IMR-90 (cell line): ENCODE results near the gene KCNQ1. TPM values are rescaled to one million over a fixed set of nuclear protein-coding genes. Genes with fewer than 3 reads are reported as not detected.

Experiments used
- ATAC-seq: fragments of 200-7000 bp; cut with Tn5 transposase; 2 replicates; pipeline ENCODE4 v1.9.1; 2020; ENCODE audit warnings: low read depth, mild to moderate bottlenecking, moderate library complexity
- BruUV-seq: library from RNA; stranded (reverse); fragments of 400-500 nt; replicated peaks from 2 replicates; lab custom pipeline; 2021; lab: Mats Ljungman, UMichigan
- CTCF ChIA-PET: fragments of 300-600 bp; formaldehyde crosslinking; extraction: SDS; loops from one replicate; lab custom pipeline; 2021; ENCODE audit warnings: antibody characterized with exemption; lab: Yijun Ruan, JAX
- POLR2A ChIA-PET: fragments of 300-600 bp; sonication (Branson Sonifier 250); formaldehyde crosslinking; loops from one replicate; lab custom pipeline; 2022; ENCODE audit warnings: antibody characterized with exemption; ENCODE audit not compliant: unreplicated experiment; lab: Charles Lee
- DNase-seq: peaks from one replicate; pipeline ENCODE4 v3.0.0; 2013
- H2AFZ ChIP-seq: replicated peaks from 2 replicates; pipeline ENCODE3; 2013; ENCODE audit warnings: low read length, mild to moderate bottlenecking; ENCODE audit not compliant: poor library complexity
- H2AK5ac ChIP-seq: 2 replicates; pipeline ENCODE4 v1.6.1; 2013; ENCODE audit warnings: low read depth, low read length, inconsistent platforms
- H2AK9ac ChIP-seq: replicated peaks from 2 replicates; pipeline ENCODE3; 2013; ENCODE audit warnings: mild to moderate bottlenecking, low read depth, low read length, moderate library complexity; ENCODE audit not compliant: poor library complexity
- H2BK120ac ChIP-seq: 2 replicates; pipeline ENCODE4 v1.6.1; 2013; ENCODE audit warnings: low read depth, low read length, inconsistent platforms
- H2BK15ac ChIP-seq: 3 replicates; pipeline ENCODE4 v1.6.1; 2013; ENCODE audit warnings: low read depth, low read length, inconsistent platforms
- H2BK20ac ChIP-seq: 2 replicates; pipeline ENCODE4 v1.6.1; 2013; ENCODE audit warnings: low read depth, mild to moderate bottlenecking, inconsistent platforms, low read length, moderate library complexity
- H2BK5ac ChIP-seq: 2 replicates; pipeline ENCODE4 v1.6.1; 2013; ENCODE audit warnings: mild to moderate bottlenecking, low read depth, low read length, inconsistent platforms; ENCODE audit not compliant: poor library complexity, severe bottlenecking
- H3K14ac ChIP-seq: replicated peaks from 2 replicates; pipeline ENCODE4 v1.6.1; 2013; ENCODE audit warnings: low read depth, low read length, inconsistent platforms
- H3K18ac ChIP-seq: 2 replicates; pipeline ENCODE4 v1.6.1; 2013; ENCODE audit warnings: low read depth, low read length, control low read depth
- H3K23ac ChIP-seq: 2 replicates; pipeline ENCODE4 v1.6.1; 2013; ENCODE audit warnings: low read depth, low read length, inconsistent platforms
- H3K27ac ChIP-seq: 2 replicates; pipeline ENCODE4 v1.5.1; 2013; ENCODE audit warnings: mild to moderate bottlenecking, control low read depth, low read length; ENCODE audit not compliant: insufficient read depth
- H3K27me3 ChIP-seq: 2 replicates; pipeline ENCODE4 v1.6.1; 2013; ENCODE audit warnings: low read length; ENCODE audit not compliant: control insufficient read depth, insufficient read depth
- H3K36me3 ChIP-seq: 2 replicates; pipeline ENCODE4 v1.6.1; 2013; ENCODE audit warnings: low read length, mixed read lengths; ENCODE audit not compliant: control insufficient read depth, insufficient read depth
- H3K4ac ChIP-seq: 2 replicates; pipeline ENCODE4 v1.6.1; 2013; ENCODE audit warnings: low read depth, low read length, inconsistent platforms
- H3K4me1 ChIP-seq: 2 replicates; pipeline ENCODE4 v1.6.1; 2013; ENCODE audit warnings: low read length, mixed read lengths; ENCODE audit not compliant: control insufficient read depth, insufficient read depth
- H3K4me2 ChIP-seq: 2 replicates; pipeline ENCODE4 v1.6.1; 2013; ENCODE audit warnings: low read depth, mild to moderate bottlenecking, control low read depth, low read length, moderate library complexity
- H3K4me3 ChIP-seq: 2 replicates; pipeline ENCODE4 v1.5.1; 2013; ENCODE audit warnings: low read depth, mild to moderate bottlenecking, control low read depth, low read length, moderate library complexity; ENCODE audit not compliant: insufficient read depth
- H3K56ac ChIP-seq: 2 replicates; pipeline ENCODE4 v1.6.1; 2013; ENCODE audit warnings: low read length, inconsistent platforms; ENCODE audit not compliant: insufficient read depth; ENCODE audit errors: extremely low read depth
- H3K79me1 ChIP-seq, 2 experiments: 2 replicates each; pipeline ENCODE4 v1.6.1; 2013; ENCODE audit warnings: low read length in 2 of 2, inconsistent platforms in 1 of 2, low read depth in 1 of 2
- H3K9ac ChIP-seq: 2 replicates; pipeline ENCODE4 v1.6.1; 2013; ENCODE audit warnings: low read depth, low read length, control low read depth
- H3K9me1 ChIP-seq: 2 replicates; pipeline ENCODE4 v1.6.1; 2013; ENCODE audit warnings: low read length, inconsistent platforms; ENCODE audit not compliant: insufficient read depth
- H3K9me3 ChIP-seq: 2 replicates; pipeline ENCODE4 v1.6.1; 2013; ENCODE audit warnings: low read length; ENCODE audit not compliant: control insufficient read depth, insufficient read depth
- H4K20me1 ChIP-seq: 2 replicates; pipeline ENCODE4 v1.6.1; 2013; ENCODE audit warnings: low read length, inconsistent platforms; ENCODE audit not compliant: insufficient read depth
- H4K5ac ChIP-seq: 2 replicates; pipeline ENCODE4 v1.6.1; 2013; ENCODE audit warnings: mild to moderate bottlenecking, low read depth, low read length, control low read depth
- H4K8ac ChIP-seq, 2 experiments: 2 replicates each; pipeline ENCODE4 v1.6.1; 2013; ENCODE audit warnings: low read depth in 2 of 2, low read length in 2 of 2, control low read depth in 1 of 2, inconsistent platforms in 1 of 2
- H4K91ac ChIP-seq: 2 replicates; pipeline ENCODE4 v1.6.1; 2013; ENCODE audit warnings: low read depth, low read length, inconsistent platforms; ENCODE audit not compliant: insufficient read depth
- BHLHE40 ChIP-seq: fragments of 150-350 bp; IDR thresholded peaks from 2 replicates; pipeline ENCODE4 v1.6.1; 2016; ENCODE audit warnings: mild to moderate bottlenecking, low read depth, low read length
- CEBPB ChIP-seq: IDR thresholded peaks from 2 replicates; pipeline ENCODE4 v1.6.1; 2012; ENCODE audit warnings: low read depth, low read length, improper control_type of control experiment
- CHD1 ChIP-seq: IDR thresholded peaks from 2 replicates; pipeline ENCODE4 v1.6.1; 2012; ENCODE audit warnings: low read depth, low read length, improper control_type of control experiment
- MAFK ChIP-seq: IDR thresholded peaks from 2 replicates; pipeline ENCODE4 v1.6.1; 2012; ENCODE audit warnings: low read depth, low read length, improper control_type of control experiment
- MAZ ChIP-seq: IDR thresholded peaks from 2 replicates; pipeline ENCODE4 v1.6.1; 2012; ENCODE audit warnings: low read depth, mild to moderate bottlenecking, low read length, improper control_type of control experiment, moderate library complexity, borderline replicate concordance
- MXI1 ChIP-seq: IDR thresholded peaks from 2 replicates; pipeline ENCODE4 v1.6.1; 2012; ENCODE audit warnings: low read depth, mild to moderate bottlenecking, low read length, moderate library complexity, borderline replicate concordance
- NFE2L2 ChIP-seq: fragments of 150-350 bp; IDR thresholded peaks from 2 replicates; pipeline ENCODE4 v1.6.1; 2016; ENCODE audit warnings: low read depth, mild to moderate bottlenecking, low read length
- POLR2A ChIP-seq: IDR thresholded peaks from 2 replicates; pipeline ENCODE4 v1.6.1; 2012; ENCODE audit warnings: mild to moderate bottlenecking, low read depth, low read length
- RAD21 ChIP-seq: IDR thresholded peaks from 2 replicates; pipeline ENCODE4 v1.6.1; 2012; ENCODE audit warnings: low read length, improper control_type of control experiment
- RCOR1 ChIP-seq: IDR thresholded peaks from 2 replicates; pipeline ENCODE4 v1.6.1; 2012; ENCODE audit warnings: mild to moderate bottlenecking, low read length, improper control_type of control experiment; ENCODE audit not compliant: insufficient replicate concordance
- RFX5 ChIP-seq: IDR thresholded peaks from 2 replicates; pipeline ENCODE4 v1.8.0; 2012; ENCODE audit warnings: low read depth, mild to moderate bottlenecking, low read length, moderate library complexity
- SMC3 ChIP-seq: fragments of 150-350 bp; IDR thresholded peaks from 2 replicates; pipeline ENCODE4 v1.6.1; 2016; ENCODE audit warnings: low read depth, mild to moderate bottlenecking, antibody characterized with exemption, low read length, moderate library complexity
- WGBS, 2 experiments: methylation state at CpG; one replicate each; pipeline versions ENCODE4 v1.1.5 to v1.1.7; 2013; ENCODE audit warnings: missing lambda C conversion rate in 2 of 2; ENCODE audit not compliant: insufficient read length in 1 of 2; ENCODE audit errors: extremely low coverage in 2 of 2; 5-methylcytosine and 5-hydroxymethylcytosine counted together
- dilution Hi-C: fragments of 300-500 bp; cut with HindIII; formaldehyde crosslinking; loops from one replicate; pipeline ENCODE4 v1.14.3; 2018; ENCODE audit warnings: low sequenced_read_pairs; ENCODE audit not compliant: unreplicated experiment
- in situ Hi-C: fragments of 300-500 bp; cut with MboI; formaldehyde crosslinking; loops from 3 replicates; pipeline ENCODE4 v1.14.3; 2019; ENCODE audit warnings: low sequenced_read_pairs, inconsistent platforms, mixed read lengths
- intact Hi-C: fragments of 100-400 bp; cut with micrococcal nuclease; formaldehyde crosslinking; loops from 2 replicates; pipeline ENCODE4 v1.10.0; 2022
- polyA plus RNA-seq, 3 experiments: library from polyadenylated mRNA; depleted of rRNA; stranded (reverse); fragments of >200 nt; gene quantifications; 2 replicates each; pipeline ENCODE4 v1.2.3, GENCODE V29; 2012; ENCODE audit warnings: low replicate concordance in 1 of 3
- total RNA-seq: library from RNA; depleted of rRNA; stranded (reverse); fragments of >200 nt; gene quantifications from 2 replicates; pipeline ENCODE4 v1.2.3, GENCODE V29; 2012
- TF ChIP-seq, protein P1 (sequence below): fragments of 150-350 bp; IDR thresholded peaks from 2 replicates; pipeline ENCODE4 v1.6.1; 2017; ENCODE audit warnings: mild to moderate bottlenecking, antibody characterized with exemption, low read length, low read depth
- TF ChIP-seq, protein P2 (sequence below): conservative IDR thresholded peaks from 2 replicates; pipeline ENCODE4 v1.5.1; 2012; ENCODE audit warnings: mild to moderate bottlenecking, low read depth, low read length, improper control_type of control experiment
- TF ChIP-seq, protein P3 (sequence below): fragments of 150-350 bp; IDR thresholded peaks from 2 replicates; pipeline ENCODE4 v1.6.1; 2016; ENCODE audit warnings: low read depth, mild to moderate bottlenecking, low read length, moderate library complexity, borderline replicate concordance

KCNQ1 gene
- total and polyA plus RNA-seq, 2 of the 4 experiments (the other 2 are of a cell fraction) = 0.07 TPM; not detected in 1

DNA sequence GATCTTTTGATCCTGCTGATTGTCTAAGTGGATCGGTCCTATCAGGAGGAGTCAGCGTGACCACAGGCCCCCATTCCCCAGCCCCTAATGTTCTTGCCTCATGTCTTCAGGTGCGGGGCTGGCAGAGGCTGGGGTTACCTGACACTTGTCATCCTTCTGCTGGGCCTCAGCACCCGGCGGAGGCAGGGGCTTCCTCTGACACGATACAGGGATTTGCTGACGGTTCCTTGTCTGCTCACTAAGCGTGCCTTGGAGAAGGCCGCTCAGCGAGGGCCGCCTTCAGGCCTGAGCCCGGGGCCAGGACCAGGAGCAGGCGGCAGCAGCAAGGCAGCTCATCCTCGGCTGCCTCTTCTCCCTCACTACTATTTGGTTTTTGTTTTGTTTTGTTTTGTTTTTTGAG, 300.7 kb downstream of the KCNQ1 start:
- in situ Hi-C loops = no loop called here
- WGBS, 2 experiments = 100% methylated on average over 1 of the region's 14 CpGs; no CpG with 5 or more reads in 1 of the 2 experiments

More for the DNA sequence above, 300.7 kb downstream of the KCNQ1 start:
- Histone ChIP-seq H4K8ac (no peak overlapping the region), H4K5ac (no peak overlapping the region), H3K79me1 (no peaks in the 10 kb centered on the region), H2AFZ (no peak overlapping the region), H2AK5ac (no peak overlapping the region), H2BK15ac (no peak overlapping the region), H3K9ac (no peak overlapping the region), H3K27me3 (peaks cover 11% of the 10 kb centered on the region), H3K4me1 (peaks cover 18% of the 10 kb centered on the region), H2BK5ac (no peak overlapping the region), H4K91ac (no peak overlapping the region), H3K36me3 (no peaks in the 10 kb centered on the region), H3K23ac (no peak overlapping the region), H3K4ac (no peak overlapping the region), H3K14ac (no peak overlapping the region), H3K4me2 (no peak overlapping the region), H3K9me3 (no peaks in the 10 kb centered on the region), H4K20me1 (no peaks in the 10 kb centered on the region), H3K56ac (no peak overlapping the region), H3K4me3 (no peak overlapping the region), H3K9me1 (no peaks in the 10 kb centered on the region), H2BK20ac (no peak overlapping the region), H3K27ac (no peak overlapping the region), H2AK9ac (no peak overlapping the region), H3K18ac (no peak overlapping the region), H2BK120ac (no peak overlapping the region)
- CTCF ChIA-PET = no interaction called here
- TF ChIP-seq POLR2A = no peak
- TF ChIP-seq MXI1 = no peak
- TF ChIP-seq RAD21 = no peak
- TF ChIP-seq BHLHE40 = no peak
- TF ChIP-seq, protein P1, sequence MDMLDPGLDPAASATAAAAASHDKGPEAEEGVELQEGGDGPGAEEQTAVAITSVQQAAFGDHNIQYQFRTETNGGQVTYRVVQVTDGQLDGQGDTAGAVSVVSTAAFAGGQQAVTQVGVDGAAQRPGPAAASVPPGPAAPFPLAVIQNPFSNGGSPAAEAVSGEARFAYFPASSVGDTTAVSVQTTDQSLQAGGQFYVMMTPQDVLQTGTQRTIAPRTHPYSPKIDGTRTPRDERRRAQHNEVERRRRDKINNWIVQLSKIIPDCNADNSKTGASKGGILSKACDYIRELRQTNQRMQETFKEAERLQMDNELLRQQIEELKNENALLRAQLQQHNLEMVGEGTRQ = no peak
- TF ChIP-seq CEBPB = no peak
- TF ChIP-seq MAFK = no peak
- TF ChIP-seq SMC3 = no peak
- TF ChIP-seq MAZ = no peak
- no peak for TF ChIP-seq RFX5
- TF ChIP-seq, protein P2, sequence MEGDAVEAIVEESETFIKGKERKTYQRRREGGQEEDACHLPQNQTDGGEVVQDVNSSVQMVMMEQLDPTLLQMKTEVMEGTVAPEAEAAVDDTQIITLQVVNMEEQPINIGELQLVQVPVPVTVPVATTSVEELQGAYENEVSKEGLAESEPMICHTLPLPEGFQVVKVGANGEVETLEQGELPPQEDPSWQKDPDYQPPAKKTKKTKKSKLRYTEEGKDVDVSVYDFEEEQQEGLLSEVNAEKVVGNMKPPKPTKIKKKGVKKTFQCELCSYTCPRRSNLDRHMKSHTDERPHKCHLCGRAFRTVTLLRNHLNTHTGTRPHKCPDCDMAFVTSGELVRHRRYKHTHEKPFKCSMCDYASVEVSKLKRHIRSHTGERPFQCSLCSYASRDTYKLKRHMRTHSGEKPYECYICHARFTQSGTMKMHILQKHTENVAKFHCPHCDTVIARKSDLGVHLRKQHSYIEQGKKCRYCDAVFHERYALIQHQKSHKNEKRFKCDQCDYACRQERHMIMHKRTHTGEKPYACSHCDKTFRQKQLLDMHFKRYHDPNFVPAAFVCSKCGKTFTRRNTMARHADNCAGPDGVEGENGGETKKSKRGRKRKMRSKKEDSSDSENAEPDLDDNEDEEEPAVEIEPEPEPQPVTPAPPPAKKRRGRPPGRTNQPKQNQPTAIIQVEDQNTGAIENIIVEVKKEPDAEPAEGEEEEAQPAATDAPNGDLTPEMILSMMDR = no peak
- no peak for TF ChIP-seq CHD1
- TF ChIP-seq, protein P3, sequence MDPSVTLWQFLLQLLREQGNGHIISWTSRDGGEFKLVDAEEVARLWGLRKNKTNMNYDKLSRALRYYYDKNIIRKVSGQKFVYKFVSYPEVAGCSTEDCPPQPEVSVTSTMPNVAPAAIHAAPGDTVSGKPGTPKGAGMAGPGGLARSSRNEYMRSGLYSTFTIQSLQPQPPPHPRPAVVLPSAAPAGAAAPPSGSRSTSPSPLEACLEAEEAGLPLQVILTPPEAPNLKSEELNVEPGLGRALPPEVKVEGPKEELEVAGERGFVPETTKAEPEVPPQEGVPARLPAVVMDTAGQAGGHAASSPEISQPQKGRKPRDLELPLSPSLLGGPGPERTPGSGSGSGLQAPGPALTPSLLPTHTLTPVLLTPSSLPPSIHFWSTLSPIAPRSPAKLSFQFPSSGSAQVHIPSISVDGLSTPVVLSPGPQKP = no peak
- no peak for TF ChIP-seq RCOR1
- no peak for TF ChIP-seq NFE2L2
- intact Hi-C loops (no loop called here), dilution Hi-C loops (no loop called here)
- no TSS peak for BruUV-seq
- POLR2A ChIA-PET = no interaction called here
- no peak for ATAC-seq
- DNase-seq = no peak
